ENCODE results near the gene FAM53A.

FAM53A gene

GRCh38 chr4:1678244-1678643, 5.9 kb downstream of the FAM53A start:
- TF ChIP-seq RAD21 (IDR thresholded peaks at IDR 0.05; ENCODE audit: low read depth) (no peak), NFIC (IDR thresholded peaks at IDR 0.05) (no peak), TAF1 (IDR thresholded peaks at IDR 0.05; ENCODE audit: low read depth) (no peak), USF1 (IDR thresholded peaks at IDR 0.05) (no peak), FOXM1 (IDR thresholded peaks at IDR 0.05; ENCODE audit: borderline replicate concordance, low read depth) (no peak), ZBTB7A (IDR thresholded peaks at IDR 0.05; ENCODE audit: low read depth) (no peak), CREB1 (IDR thresholded peaks at IDR 0.05; ENCODE audit: low read depth) (no peak), CEBPB (IDR thresholded peaks at IDR 0.05) (no peak), YY1 (IDR thresholded peaks at IDR 0.05; ENCODE audit: low read depth) (no peak), EP300 (IDR thresholded peaks at IDR 0.05; ENCODE audit: borderline replicate concordance) (no peak), TEAD4 (IDR thresholded peaks at IDR 0.05) (no peak), TCF12 (IDR thresholded peaks at IDR 0.05; ENCODE audit: low read depth) (no peak), MAX (IDR thresholded peaks at IDR 0.05) (no peak), REST (IDR thresholded peaks at IDR 0.05; ENCODE audit: low read depth) (no peak)

GRCh38 chr4:1676605-1677525, 7.2 kb downstream of the FAM53A start:
- TF ChIP-seq CEBPB (IDR thresholded peaks at IDR 0.05), result no peak
- TF ChIP-seq TEAD4 (IDR thresholded peaks at IDR 0.05), result no peak
- no peak for TF ChIP-seq USF1 (IDR thresholded peaks at IDR 0.05)
- no peak for TF ChIP-seq YY1 (IDR thresholded peaks at IDR 0.05; ENCODE audit: low read depth)
- TF ChIP-seq RAD21 (IDR thresholded peaks at IDR 0.05; ENCODE audit: low read depth), result no peak
- TF ChIP-seq NFIC (IDR thresholded peaks at IDR 0.05), result no peak
- TF ChIP-seq EP300 (IDR thresholded peaks at IDR 0.05; ENCODE audit: borderline replicate concordance), result no peak
- no peak for TF ChIP-seq TCF12 (IDR thresholded peaks at IDR 0.05; ENCODE audit: low read depth)
- no peak for TF ChIP-seq TAF1 (IDR thresholded peaks at IDR 0.05; ENCODE audit: low read depth)
- TF ChIP-seq REST (IDR thresholded peaks at IDR 0.05; ENCODE audit: low read depth), result no peak
- no peak for TF ChIP-seq CREB1 (IDR thresholded peaks at IDR 0.05; ENCODE audit: low read depth)
- TF ChIP-seq MAX (IDR thresholded peaks at IDR 0.05), result no peak
- no peak for TF ChIP-seq FOXM1 (IDR thresholded peaks at IDR 0.05; ENCODE audit: borderline replicate concordance, low read depth)
- no peak for TF ChIP-seq ZBTB7A (IDR thresholded peaks at IDR 0.05; ENCODE audit: low read depth)

- TF ChIP-seq TCF12 (IDR thresholded peaks at IDR 0.05; ENCODE audit: low read depth), result no peak
- TF ChIP-seq REST (IDR thresholded peaks at IDR 0.05; ENCODE audit: low read depth), result no peak
- no peak for TF ChIP-seq EGR1 (IDR thresholded peaks at IDR 0.05)
- no peak for TF ChIP-seq EP300 (IDR thresholded peaks at IDR 0.05; ENCODE audit: borderline replicate concordance)
- no peak for TF ChIP-seq CREB1 (IDR thresholded peaks at IDR 0.05; ENCODE audit: low read depth)
- TF ChIP-seq USF1 (IDR thresholded peaks at IDR 0.05), result no peak
- TF ChIP-seq NFIC (IDR thresholded peaks at IDR 0.05), result no peak
Measured at GRCh38 chr4:1675802-1676137, 8.3 kb downstream of the FAM53A start.
